ACHN (cell line): Measurements from ENCODE around the gene ACTR5.

Experiments
- DNase-seq: peaks from one replicate; pipeline ENCODE4 v3.0.0-alpha.2; 2015
- in situ Hi-C: cut with HindIII; loops from 2 replicates; pipeline ENCODE4 v1.10.0; 2017; ENCODE audit warnings: low sequenced_read_pairs, low pct_ligation_motif_present, low pct_unique_long_range_greater_than_20kb

The ACTR5 gene

DNA sequence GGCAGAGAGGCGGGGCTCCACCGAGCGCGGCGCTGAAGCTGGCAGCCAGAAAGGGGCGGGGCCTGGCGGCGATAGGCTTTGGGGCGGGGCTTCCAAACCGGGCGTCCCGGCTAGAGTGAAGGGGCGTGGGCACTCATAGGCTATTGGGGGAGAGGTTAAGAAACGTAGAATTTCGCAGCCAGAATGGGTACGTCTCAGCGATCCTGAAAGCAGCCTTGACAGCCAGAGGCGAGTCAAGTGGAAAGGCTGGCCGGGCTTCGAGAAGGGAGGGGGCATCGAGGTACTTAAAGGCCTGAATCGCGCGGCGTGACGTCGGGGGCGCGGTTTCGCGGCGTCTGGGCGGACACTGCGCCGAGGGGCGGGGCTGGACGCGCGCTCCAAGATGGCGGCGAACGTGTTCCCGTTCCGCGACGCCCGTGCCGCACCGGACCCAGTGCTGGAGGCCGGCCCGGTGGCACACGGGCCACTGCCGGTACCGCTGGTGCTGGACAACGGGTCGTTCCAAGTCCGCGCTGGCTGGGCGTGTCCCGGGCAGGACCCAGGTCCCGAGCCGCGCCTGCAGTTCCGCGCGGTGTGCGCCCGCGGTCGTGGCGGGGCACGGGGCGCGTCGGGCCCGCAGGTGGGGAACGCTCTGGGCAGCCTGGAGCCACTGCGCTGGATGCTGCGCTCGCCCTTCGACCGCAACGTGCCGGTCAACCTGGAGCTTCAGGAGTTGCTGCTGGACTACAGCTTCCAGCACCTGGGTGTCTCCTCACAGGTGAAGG lies at the start of gene ACTR5:
ACTR5 (plus strand) TSS at position 364 of the 764 bp plus-strand sequence; CDS start at position 383, 19 bp downstream.
- DNase-seq = peak; percentile 82
- in situ Hi-C loops = no loop called here

- no peak for DNase-seq
- in situ Hi-C loops = no loop called here
Measured at GRCh38 chr20:38698541-38698940, 49.7 kb upstream of the ACTR5 start.

DNA sequence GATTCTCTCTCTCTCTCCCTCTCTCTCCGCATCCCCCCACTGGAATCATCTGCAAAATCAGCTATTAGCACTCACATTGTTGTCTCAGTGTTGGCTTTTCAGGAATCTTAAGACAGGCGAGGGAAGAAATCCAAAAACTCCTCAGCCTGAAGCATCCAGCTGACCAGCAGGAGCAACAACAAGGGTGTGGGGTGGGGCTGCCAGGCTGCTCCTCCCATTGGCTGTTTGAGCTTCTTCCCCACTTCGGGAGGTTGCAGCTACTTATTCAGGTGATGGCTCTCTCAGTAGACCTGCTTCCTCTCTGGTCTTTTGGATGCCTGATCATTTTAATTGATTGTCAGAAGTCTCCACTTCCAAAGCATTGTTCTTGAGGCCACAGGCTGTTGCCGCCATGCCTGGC lies 48.1 kb upstream of the ACTR5 start:
- DNase-seq = no peak
- in situ Hi-C loops = no loop called here

GRCh38 chr20:38700926-38701325 lies 47.3 kb upstream of the ACTR5 start:
- in situ Hi-C loops = no loop called here
- no peak for DNase-seq

DNA sequence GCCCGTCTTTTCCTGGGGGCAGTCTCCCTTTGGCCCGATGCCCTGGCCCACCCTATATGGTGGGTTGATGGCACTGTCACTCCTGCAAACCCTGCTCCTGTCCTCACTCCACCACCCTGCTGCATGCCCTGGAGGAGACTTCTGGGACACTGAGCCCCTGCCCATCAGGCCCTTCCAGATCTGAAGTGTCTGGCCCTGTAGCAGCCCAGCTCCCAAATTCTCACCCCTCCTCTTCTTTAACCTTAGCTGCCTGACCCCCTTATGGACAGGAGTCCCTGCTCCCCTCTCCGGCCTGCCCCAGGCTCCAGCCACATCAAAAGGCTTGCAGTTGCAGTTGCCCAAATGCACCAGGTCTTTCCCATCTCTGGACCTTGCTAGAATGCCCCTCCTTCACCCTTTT lies 44.7 kb upstream of the ACTR5 start:
- in situ Hi-C loops = no loop called here
- DNase-seq = no peak

- DNase-seq = no peak
- in situ Hi-C loops = no loop called here
Measured at GRCh38 chr20:38704136-38704535, 44.1 kb upstream of the ACTR5 start.

DNA sequence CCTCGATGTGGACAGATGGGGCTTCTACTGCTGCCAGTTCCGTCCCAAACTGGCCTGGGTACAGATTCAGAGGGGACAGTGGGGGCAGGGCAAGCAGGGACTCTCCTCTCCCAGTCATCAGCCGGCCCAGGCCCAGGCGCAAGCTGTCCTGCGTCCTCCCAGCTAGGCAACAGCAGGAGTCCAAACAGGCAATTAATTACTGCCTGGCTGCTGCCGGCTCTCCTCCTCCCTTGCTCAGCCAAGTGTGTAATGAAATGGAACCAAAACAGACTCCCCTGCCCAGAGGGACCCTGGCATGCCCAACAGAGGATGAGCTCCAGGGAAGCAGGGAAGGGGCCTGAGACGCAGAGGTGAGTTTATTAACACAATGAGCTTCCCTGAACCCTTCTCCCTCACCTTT lies 41.8 kb upstream of the ACTR5 start:
- DNase-seq = no peak
- in situ Hi-C loops = no loop called here

DNA sequence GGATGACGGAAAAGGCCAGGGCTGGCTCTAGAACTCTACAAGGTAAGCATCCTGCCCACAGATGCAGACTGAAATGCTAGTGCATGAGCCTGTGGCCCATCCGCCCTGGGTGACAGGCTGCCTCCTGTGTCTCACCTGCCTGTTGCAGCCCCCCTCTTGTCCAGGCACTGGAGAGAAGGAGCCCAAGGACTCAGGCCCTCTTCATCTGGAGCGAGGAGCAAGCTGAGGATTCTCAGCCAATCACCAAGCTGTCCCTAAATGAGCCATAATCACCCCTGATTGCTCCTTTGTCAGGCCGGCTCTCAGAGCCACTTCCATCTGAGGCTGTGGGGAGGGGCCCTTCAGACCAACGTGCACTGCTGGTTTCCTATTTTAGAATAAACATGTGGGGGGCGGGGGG lies 34.0 kb upstream of the ACTR5 start:
- in situ Hi-C loops = no loop called here
- DNase-seq = no peak

DNA sequence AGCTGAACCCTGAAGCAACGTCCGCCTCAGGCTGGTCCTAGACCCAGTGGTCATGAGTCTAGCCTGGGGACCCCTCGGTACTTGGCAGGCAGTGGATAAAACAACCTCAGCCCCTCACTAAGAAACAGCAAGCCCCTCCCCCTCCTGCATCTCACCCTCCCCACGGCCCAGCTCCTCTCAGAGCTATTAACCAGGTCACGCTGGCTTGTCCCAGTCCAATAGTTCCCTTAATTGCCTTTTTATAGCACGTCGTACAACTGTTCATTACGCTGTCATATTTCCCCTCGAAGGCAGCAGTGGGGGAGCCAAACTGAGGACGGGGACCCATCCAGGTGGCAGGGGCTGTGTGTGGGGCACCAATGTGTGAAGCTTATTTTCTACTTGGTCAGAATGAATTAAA lies 32.6 kb upstream of the ACTR5 start:
- in situ Hi-C loops = no loop called here
- no peak for DNase-seq

- no peak for DNase-seq
- in situ Hi-C loops = no loop called here
Measured at GRCh38 chr20:38722683-38723016, 25.6 kb upstream of the ACTR5 start.

DNA sequence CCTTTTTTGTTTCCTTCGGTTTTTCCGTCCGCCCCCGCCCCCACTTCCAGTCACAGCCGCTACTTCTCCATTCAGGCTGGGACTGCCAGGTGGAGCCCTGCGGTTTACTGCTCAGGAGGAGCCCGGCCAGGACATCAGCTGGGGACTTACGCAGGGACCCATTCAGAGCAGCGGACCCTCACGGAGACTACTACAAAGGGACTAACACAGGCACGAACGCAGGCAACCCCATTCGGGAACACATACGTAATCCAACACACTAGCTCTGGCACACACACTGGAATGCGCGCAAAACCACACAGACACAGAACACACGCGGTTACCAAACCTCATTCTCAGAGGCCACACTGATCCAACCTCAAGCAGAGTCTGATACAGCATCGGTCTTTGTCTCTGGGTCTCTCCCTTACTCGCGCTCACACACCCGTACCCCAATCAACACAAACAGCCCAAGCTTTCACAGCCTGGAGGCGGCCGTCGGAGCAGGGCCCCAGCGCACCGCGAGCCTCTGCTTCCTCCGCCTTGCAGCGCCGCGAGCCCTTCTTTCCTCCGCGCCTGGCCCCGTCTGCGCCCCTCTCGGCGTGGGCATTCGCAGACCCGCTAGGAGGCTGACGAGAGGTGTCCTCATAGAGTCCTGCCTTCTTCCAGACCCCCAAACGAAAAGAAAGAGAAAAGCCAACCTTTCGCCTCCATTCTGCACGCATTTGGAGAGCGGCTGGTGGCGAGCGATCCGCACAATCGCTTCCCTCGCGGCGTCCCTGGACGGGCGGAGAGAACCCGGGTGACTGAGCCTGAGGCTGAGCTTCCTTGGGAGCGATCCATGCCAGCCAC lies 25.0 kb upstream of the ACTR5 start:
- in situ Hi-C loops = no loop called here
- no peak for DNase-seq

GRCh38 chr20:38723848-38724625 lies 24.2 kb upstream of the ACTR5 start, which contains the start of gene SLC32A1:
Gene SLC32A1 (plus strand): TSS chr20:38724486. CDS start chr20:38724725, 239 bp downstream.
- no peak for DNase-seq
- in situ Hi-C loops = no loop called here

- in situ Hi-C loops = no loop called here
- no peak for DNase-seq
Measured at GRCh38 chr20:38724626-38725147, 23.6 kb upstream of the ACTR5 start.

DNA sequence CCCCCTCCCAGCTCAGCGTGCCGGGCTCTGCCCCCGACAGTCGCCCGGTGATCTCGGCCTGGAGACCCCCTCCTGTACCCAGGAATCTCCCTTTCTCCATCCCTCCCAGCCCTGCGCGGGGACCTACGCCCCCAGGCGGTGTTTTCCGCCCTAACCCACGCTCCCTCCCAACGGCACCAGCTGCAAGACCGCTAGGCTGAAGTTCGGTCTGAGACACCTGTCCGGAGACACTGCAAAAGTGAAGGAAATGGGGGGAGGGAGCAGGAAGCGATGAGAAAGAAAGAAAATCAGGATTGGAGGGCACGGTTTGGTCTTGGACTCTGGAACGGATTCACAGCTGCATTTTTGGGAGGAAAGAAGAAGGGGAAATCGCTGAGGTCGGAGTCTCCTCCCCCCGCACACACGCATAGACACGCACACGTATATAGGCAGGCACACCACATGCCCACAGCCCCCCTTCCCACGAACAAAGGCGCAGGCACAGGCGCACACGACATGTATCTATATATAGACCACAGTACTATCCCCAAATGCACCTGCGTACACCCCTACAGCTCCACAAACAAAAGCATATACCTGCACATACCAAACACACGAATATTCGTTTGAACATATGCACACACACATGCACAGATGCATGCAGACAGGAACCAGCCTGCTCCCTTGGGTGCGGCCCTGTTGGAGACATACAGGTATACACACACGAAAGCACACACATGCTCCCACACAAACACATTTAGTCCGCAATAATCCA lies 22.9 kb upstream of the ACTR5 start:
- no peak for DNase-seq
- in situ Hi-C loops = no loop called here

GRCh38 chr20:38725931-38726803 lies 22.1 kb upstream of the ACTR5 start:
- in situ Hi-C loops = no loop called here
- no peak for DNase-seq

GRCh38 chr20:38726804-38727606 lies 21.3 kb upstream of the ACTR5 start:
- in situ Hi-C loops = no loop called here
- DNase-seq = no peak
